Keratinocyte (primary cell): ENCODE data around the gene APLF.

Experiments used
- CTCF ChIP-seq, 3 experiments: IDR thresholded peaks in 1 of 3; conservative IDR thresholded peaks in 1 of 3; optimal IDR thresholded peaks in 1 of 3; 2 replicates in 2 of 3; 3 replicates in 1 of 3; pipeline versions ENCODE3 to v1.5.1; 2011; ENCODE audit warnings: low read length in 3 of 3, mild to moderate bottlenecking in 3 of 3, moderate library complexity in 2 of 3, control low read depth in 1 of 3, inconsistent platforms in 1 of 3; ENCODE audit not compliant: insufficient read depth in 2 of 3; ENCODE audit errors: extremely low read depth in 1 of 3
- EZH2 ChIP-seq: IDR thresholded peaks from one replicate; pipeline ENCODE4 v1.6.1; 2012; ENCODE audit warnings: inconsistent platforms, mild to moderate bottlenecking, low read length, moderate library complexity

DNA sequence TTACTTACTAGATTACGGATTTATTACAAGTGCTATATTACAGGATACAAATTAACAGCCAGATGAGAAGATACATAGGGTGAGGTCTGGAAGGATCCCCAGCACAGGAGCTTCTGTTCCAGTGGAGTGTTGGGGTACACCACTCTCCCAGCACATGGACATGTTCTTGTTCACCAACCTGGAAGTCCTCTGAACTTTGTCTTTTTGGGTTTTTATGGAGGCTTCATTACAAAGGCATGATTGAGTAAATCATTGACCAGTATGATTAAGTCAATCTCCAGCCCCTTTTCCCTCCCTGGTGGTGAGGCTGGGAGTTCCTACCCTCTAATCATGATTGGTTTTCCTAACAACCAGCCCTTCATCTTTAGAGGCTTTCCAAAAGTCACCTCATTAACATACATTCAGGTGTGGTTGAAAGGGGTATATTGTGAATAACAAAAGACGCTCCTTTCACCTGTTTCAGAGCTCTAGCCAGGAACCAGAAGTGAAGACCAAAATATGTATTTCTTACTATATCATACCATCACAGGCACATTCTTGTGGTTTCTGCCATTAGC lies 38.3 kb downstream of the APLF start:
- TF ChIP-seq CTCF (optimal IDR thresholded peaks at IDR 0.05 in 1 of 3, IDR thresholded peaks at IDR 0.05 in 1 of 3, conservative IDR thresholded peaks at IDR 0.05 in 1 of 3; ENCODE audit: extremely low read depth in 1 of 3, insufficient read depth in 2 of 3, low read length in 3 of 3) (no peak), EZH2 (no peak)
